ENCODE data around the gene LRRN2. TPM values are rescaled to one million over a fixed set of nuclear protein-coding genes. Genes with fewer than 3 reads are reported as not detected.

LRRN2 gene
- total and polyA plus RNA-seq, 9 of the 15 experiments (the other 6 are each of a cell fraction or from before 2014, with no cell fraction given) = 0.05 TPM; not detected in 8

- ChIA-PET CTCF (ENCODE audit: low intra/inter-chr PET ratio) (no interaction called here), POLR2A (interaction anchor here (2.1 kb wide), 1 partner anchor 9 kb away, joined by 5 read pairs; no protein-coding TSS in a partner anchor)
- H3K9ac ChIP-seq (ENCODE audit: insufficient read depth in 1 of 2, low read depth in 2 of 2, low read length in 2 of 2) = no peak overlapping the region
- DNase-seq (ENCODE audit: extremely low read depth in 1 of 4, low spot score in 3 of 4) (no peak), ATAC-seq (no peak), FAIRE-seq (no peak)
- H3K4me1 ChIP-seq (replicated peaks in 1 of 2; ENCODE audit: control insufficient read depth in 2 of 2, insufficient read depth in 2 of 2, low read length in 2 of 2) = peaks cover 3 to 8% of the 10 kb centered on the region in 2 experiments; a peak in 4 of 5 replicates
- no peak overlapping the region for H2AFZ ChIP-seq (ENCODE audit: low read depth, low read length)
- no peaks in the 10 kb centered on the region for H3K79me2 ChIP-seq (ENCODE audit: control insufficient read depth, insufficient read depth, low read length)
- H3K4me3 ChIP-seq = no peak overlapping the region
- no peaks in the 10 kb centered on the region for H3K9me3 ChIP-seq (replicated peaks; ENCODE audit: control insufficient read depth, insufficient read depth, low read depth, low read length)
- no peaks in the 10 kb centered on the region; the same call in 1 of the 2 replicates for H4K20me1 ChIP-seq (replicated peaks; ENCODE audit: control insufficient read depth, insufficient read depth, low read length)
- H3K27me3 ChIP-seq (ENCODE audit: control insufficient read depth in 2 of 2, insufficient read depth in 2 of 2, low read length in 2 of 2) = peaks cover 36 to 66% of the 10 kb centered on the region in 2 experiments; a peak in 4 of 5 replicates
- H3K4me2 ChIP-seq (ENCODE audit: insufficient read depth, low read length) = no peak overlapping the region
- WGBS (ENCODE audit: insufficient coverage, low coverage, missing lambda C conversion rate) = 2% methylated on average over 5 of the region's 5 CpGs
- BruUV-seq (replicated peaks) = no TSS peak
- H3K9me1 ChIP-seq (ENCODE audit: control insufficient read depth, insufficient read depth, low read length) = no peaks in the 10 kb centered on the region
- TF ChIP-seq MBD2 (IDR thresholded peaks at IDR 0.05; ENCODE audit: borderline replicate concordance, low read depth) (no peak), RBM25 (IDR thresholded peaks at IDR 0.05; ENCODE audit: low read depth, low read length, severe bottlenecking) (peak; percentile 62), SRSF3 (IDR thresholded peaks at IDR 0.05; ENCODE audit: insufficient read depth, low read length) (no peak), ZFP36 (IDR thresholded peaks at IDR 0.05; ENCODE audit: low read depth, low read length, partially characterized antibody) (peak; percentile 79), ELF2 (CRISPR knock-in tag; IDR thresholded peaks at IDR 0.05) (no peak), BCOR (IDR thresholded peaks at IDR 0.05) (0 out of 2 replicates have a peak, but pooled peaks have one; percentile 9)
- intact Hi-C loops (cut with micrococcal nuclease) (no loop called here), in situ Hi-C loops (cut with MboI) (no loop called here)
- H3K36me3 ChIP-seq (ENCODE audit: control insufficient read depth, insufficient read depth, low read length) = no peaks in the 10 kb centered on the region
- no peak overlapping the region for H3K27ac ChIP-seq (ENCODE audit: extremely low read depth, low read depth, low read length)
These were observed 85.3 kb downstream of the LRRN2 start for GRCh38 chr1:204600203-204600602.

- no peak for ATAC-seq
- Histone ChIP-seq H3K9ac (ENCODE audit: insufficient read depth in 1 of 2, low read depth in 2 of 2, low read length in 2 of 2) (no peak overlapping the region), H3K4me3 (no peak overlapping the region), H3K79me2 (ENCODE audit: control insufficient read depth, insufficient read depth, low read length) (no peaks in the 10 kb centered on the region), H2AFZ (ENCODE audit: low read depth, low read length) (no peak overlapping the region), H3K9me3 (replicated peaks; ENCODE audit: control insufficient read depth, insufficient read depth, low read depth, low read length) (no peaks in the 10 kb centered on the region), H3K4me2 (ENCODE audit: insufficient read depth, low read length) (no peak overlapping the region), H3K27me3 (ENCODE audit: control insufficient read depth in 2 of 2, insufficient read depth in 2 of 2, low read length in 2 of 2) (peaks cover 34 to 63% of the 10 kb centered on the region in 2 experiments; a peak in 4 of 5 replicates), H3K27ac (ENCODE audit: extremely low read depth, low read depth, low read length) (no peak overlapping the region), H3K9me1 (ENCODE audit: control insufficient read depth, insufficient read depth, low read length) (no peaks in the 10 kb centered on the region), H4K20me1 (replicated peaks; ENCODE audit: control insufficient read depth, insufficient read depth, low read length) (no peaks in the 10 kb centered on the region; the same call in 1 of the 2 replicates), H3K36me3 (ENCODE audit: control insufficient read depth, insufficient read depth, low read length) (no peaks in the 10 kb centered on the region), H3K4me1 (replicated peaks in 1 of 2; ENCODE audit: control insufficient read depth in 2 of 2, insufficient read depth in 2 of 2, low read length in 2 of 2) (peaks cover 3 to 8% of the 10 kb centered on the region in 2 experiments; a peak in 4 of 5 replicates)
- in situ Hi-C loops (cut with MboI) (no loop called here), intact Hi-C loops (cut with micrococcal nuclease) (no loop called here)
- POLR2A ChIA-PET = interaction anchor here (2.1 kb wide), 1 partner anchor 9 kb away, joined by 5 read pairs; no protein-coding TSS in a partner anchor
- TF ChIP-seq ZNF695 (CRISPR knock-in tag; IDR thresholded peaks at IDR 0.05) (no peak), CBFB (CRISPR knock-in tag; IDR thresholded peaks at IDR 0.05) (no peak), CHAMP1 (IDR thresholded peaks at IDR 0.05) (no peak), BHLHE40 (IDR thresholded peaks at IDR 0.05; ENCODE audit: low read length) (0 out of 2 replicates have a peak, but pooled peaks have one; percentile 5)
- TF ChIP-seq, protein P1, sequence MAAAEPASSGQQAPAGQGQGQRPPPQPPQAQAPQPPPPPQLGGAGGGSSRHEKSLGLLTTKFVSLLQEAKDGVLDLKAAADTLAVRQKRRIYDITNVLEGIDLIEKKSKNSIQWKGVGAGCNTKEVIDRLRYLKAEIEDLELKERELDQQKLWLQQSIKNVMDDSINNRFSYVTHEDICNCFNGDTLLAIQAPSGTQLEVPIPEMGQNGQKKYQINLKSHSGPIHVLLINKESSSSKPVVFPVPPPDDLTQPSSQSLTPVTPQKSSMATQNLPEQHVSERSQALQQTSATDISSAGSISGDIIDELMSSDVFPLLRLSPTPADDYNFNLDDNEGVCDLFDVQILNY (CRISPR knock-in tag; IDR thresholded peaks at IDR 0.05) = no peak
- CTCF ChIA-PET (ENCODE audit: low intra/inter-chr PET ratio) = no interaction called here
- DNase-seq (ENCODE audit: extremely low read depth in 1 of 4, low spot score in 3 of 4) = no peak
- no peak for FAIRE-seq
- 14% methylated on average over 10 of the region's 10 CpGs for whole genome bisulfite sequencing (ENCODE audit: insufficient coverage, low coverage, missing lambda C conversion rate)
- BruUV-seq (replicated peaks) = no TSS peak
These were observed 85.9 kb downstream of the LRRN2 start for GRCh38 chr1:204599596-204599995.

All from K562 (cell line).